Stimulated activated naive CD8-positive, alpha-beta T cell treated with anti-CD3 and anti-CD28 coated beads, Interleukin-15, amount 100 ng/mL, for 72 hours (primary cell): ENCODE results near the gene AP5M1.

Experiments used
- ATAC-seq: fragments of 150-1000 bp; cut with Tn5 transposase; 2 replicates; pipeline ENCODE4 v1.10.0; 2021; ENCODE audit warnings: mild to moderate bottlenecking, moderate library complexity
- DNase-seq, 2 donors: peaks; one replicate each; pipeline ENCODE4 v3.0.0; 2021 to 2022
- H3K27ac Mint-ChIP-seq, 2 donors: one replicate each; pipeline ENCODE4 v1.8.0; 2022; ENCODE audit warnings: mild to moderate bottlenecking in 2 of 2, mixed read lengths in 2 of 2, moderate library complexity in 2 of 2
- H3K27me3 Mint-ChIP-seq: one replicate; pipeline ENCODE4 v1.8.0; 2022; ENCODE audit warnings: mixed read lengths
- H3K4me1 Mint-ChIP-seq: one replicate; pipeline ENCODE4 v1.8.0; 2022; ENCODE audit warnings: mild to moderate bottlenecking, mixed read lengths
- H3K4me3 Mint-ChIP-seq, 2 donors: one replicate each; pipeline ENCODE4 v1.8.0; 2022; ENCODE audit warnings: mild to moderate bottlenecking in 2 of 2, mixed read lengths in 2 of 2, moderate library complexity in 1 of 2
- H3K9me3 Mint-ChIP-seq, 2 donors: one replicate each; pipeline ENCODE4 v1.8.0; 2022; ENCODE audit warnings: mixed read lengths in 2 of 2

The AP5M1 gene

GRCh38 chr14:57266065-57266464 is 2.7 kb upstream of the AP5M1 start:
- ATAC-seq: no peak
- Mint-ChIP-seq H3K27ac (no peak overlapping the region), H3K4me1 (peaks cover 43% of the 10 kb centered on the region), H3K9me3 (no peaks in the 10 kb centered on the region), H3K27me3 (no peaks in the 10 kb centered on the region), H3K4me3 (no peak overlapping the region)
- no peak for DNase-seq

GRCh38 chr14:57273236-57273635 is 4.5 kb downstream of the AP5M1 start:
- Mint-ChIP-seq H3K27me3 (no peaks in the 10 kb centered on the region), H3K4me1 (peaks cover 42% of the 10 kb centered on the region), H3K4me3 (no peak overlapping the region), H3K9me3 (no peaks in the 10 kb centered on the region), H3K27ac (no peak overlapping the region)
- DNase-seq: no peak
- no peak for ATAC-seq

- H3K4me3 Mint-ChIP-seq: no peak overlapping the region
- no peak overlapping the region for H3K27ac Mint-ChIP-seq
- H3K27me3 Mint-ChIP-seq: no peaks in the 10 kb centered on the region
- DNase-seq (no peak), ATAC-seq (no peak)
- peaks cover 42% of the 10 kb centered on the region for H3K4me1 Mint-ChIP-seq
- H3K9me3 Mint-ChIP-seq: no peaks in the 10 kb centered on the region
Measured at GRCh38 chr14:57274551-57274950, 5.8 kb downstream of the AP5M1 start.

- H3K27ac Mint-ChIP-seq: no peak overlapping the region
- H3K4me3 Mint-ChIP-seq: no peak overlapping the region
- ATAC-seq (no peak), DNase-seq (no peak)
- H3K4me1 Mint-ChIP-seq: peaks cover 39% of the 10 kb centered on the region
- no peaks in the 10 kb centered on the region for H3K27me3 Mint-ChIP-seq
- no peaks in the 10 kb centered on the region for H3K9me3 Mint-ChIP-seq
Measured at GRCh38 chr14:57275023-57275664, 6.4 kb downstream of the AP5M1 start.

- Mint-ChIP-seq H3K4me3 (no peak overlapping the region), H3K27me3 (no peaks in the 10 kb centered on the region), H3K4me1 (peaks cover 20% of the 10 kb centered on the region), H3K9me3 (no peaks in the 10 kb centered on the region), H3K27ac (no peak overlapping the region)
- ATAC-seq: no peak
- DNase-seq: no peak
Measured at GRCh38 chr14:57277062-57277461, 8.3 kb downstream of the AP5M1 start.

GRCh38 chr14:57287745-57288144 is 19.0 kb downstream of the AP5M1 start:
- no peaks in the 10 kb centered on the region for H3K9me3 Mint-ChIP-seq
- H3K27ac Mint-ChIP-seq: no peak overlapping the region
- DNase-seq (no peak), ATAC-seq (no peak)
- H3K27me3 Mint-ChIP-seq: no peaks in the 10 kb centered on the region
- no peak overlapping the region for H3K4me3 Mint-ChIP-seq
- no peaks in the 10 kb centered on the region for H3K4me1 Mint-ChIP-seq

GRCh38 chr14:57290751-57291150 is 22.0 kb downstream of the AP5M1 start:
- ATAC-seq (no peak), DNase-seq (no peak)
- H3K4me1 Mint-ChIP-seq: no peaks in the 10 kb centered on the region
- H3K4me3 Mint-ChIP-seq: no peak overlapping the region
- no peaks in the 10 kb centered on the region for H3K9me3 Mint-ChIP-seq
- peak overlapping the region in 1 of 2 donors; percentile 19 for H3K27ac Mint-ChIP-seq
- no peaks in the 10 kb centered on the region for H3K27me3 Mint-ChIP-seq

- no peak for DNase-seq
- Mint-ChIP-seq H3K9me3 (no peaks in the 10 kb centered on the region), H3K27me3 (no peaks in the 10 kb centered on the region), H3K4me1 (no peaks in the 10 kb centered on the region), H3K4me3 (no peak overlapping the region), H3K27ac (no peak overlapping the region)
- no peak for ATAC-seq
Measured at GRCh38 chr14:57291692-57292647, 23.2 kb downstream of the AP5M1 start.

- no peak for DNase-seq
- Mint-ChIP-seq H3K27ac (no peak overlapping the region), H3K4me1 (no peaks in the 10 kb centered on the region), H3K9me3 (no peaks in the 10 kb centered on the region), H3K27me3 (no peaks in the 10 kb centered on the region), H3K4me3 (no peak overlapping the region)
- ATAC-seq: no peak
Measured at GRCh38 chr14:57293866-57294837, 25.4 kb downstream of the AP5M1 start.

- ATAC-seq (no peak), DNase-seq (no peak)
- Mint-ChIP-seq H3K27ac (no peak overlapping the region), H3K9me3 (no peaks in the 10 kb centered on the region), H3K4me3 (no peak overlapping the region), H3K27me3 (no peaks in the 10 kb centered on the region), H3K4me1 (no peaks in the 10 kb centered on the region)
Measured at GRCh38 chr14:57295239-57295638, 26.5 kb downstream of the AP5M1 start.

GRCh38 chr14:57297852-57298251 is 29.1 kb downstream of the AP5M1 start:
- H3K27ac Mint-ChIP-seq: no peak overlapping the region
- DNase-seq: no peak
- H3K9me3 Mint-ChIP-seq: no peaks in the 10 kb centered on the region
- H3K4me1 Mint-ChIP-seq: no peaks in the 10 kb centered on the region
- no peaks in the 10 kb centered on the region for H3K27me3 Mint-ChIP-seq
- ATAC-seq: no peak
- no peak overlapping the region for H3K4me3 Mint-ChIP-seq

GRCh38 chr14:57299511-57299910 is 30.7 kb downstream of the AP5M1 start:
- DNase-seq (no peak), ATAC-seq (no peak)
- Mint-ChIP-seq H3K9me3 (no peaks in the 10 kb centered on the region), H3K27me3 (no peaks in the 10 kb centered on the region), H3K4me3 (no peak overlapping the region), H3K27ac (no peak overlapping the region), H3K4me1 (no peaks in the 10 kb centered on the region)

GRCh38 chr14:57302883-57303282 is 34.1 kb downstream of the AP5M1 start:
- Mint-ChIP-seq H3K9me3 (no peaks in the 10 kb centered on the region), H3K4me1 (no peaks in the 10 kb centered on the region), H3K27ac (no peak overlapping the region), H3K27me3 (peaks cover 22% of the 10 kb centered on the region), H3K4me3 (no peak overlapping the region)
- ATAC-seq (no peak), DNase-seq (no peak)

GRCh38 chr14:57314396-57315089 is 45.8 kb downstream of the AP5M1 start:
- ATAC-seq (no peak), DNase-seq (no peak)
- Mint-ChIP-seq H3K27me3 (peaks cover 7% of the 10 kb centered on the region), H3K4me1 (peaks cover 6% of the 10 kb centered on the region), H3K4me3 (no peak overlapping the region), H3K27ac (no peak overlapping the region), H3K9me3 (peaks cover 7 to 8% of the 10 kb centered on the region in 2 donors)

- no peak overlapping the region for H3K27ac Mint-ChIP-seq
- ATAC-seq: peak; percentile 61
Measured at GRCh38 chr14:57317248-57317833, 48.6 kb downstream of the AP5M1 start.

More at GRCh38 chr14:57317248-57317833, 48.6 kb downstream of the AP5M1 start:
- Mint-ChIP-seq H3K4me3 (no peak overlapping the region), H3K9me3 (peaks cover 7 to 8% of the 10 kb centered on the region in 2 donors), H3K4me1 (peaks cover 6% of the 10 kb centered on the region), H3K27me3 (peaks cover 7% of the 10 kb centered on the region)
- peak; percentile 64 to 66 for DNase-seq
